ENCODE data around the gene SCRN2. TPM values are rescaled to one million over a fixed set of nuclear protein-coding genes. Genes with fewer than 3 reads are reported as not detected.

The SCRN2 gene
- total and polyA plus RNA-seq, 2 of the 13 experiments (the other 11 are each of a cell fraction or from before 2014, with no cell fraction given): 21.7 to 29.5 TPM

DNA sequence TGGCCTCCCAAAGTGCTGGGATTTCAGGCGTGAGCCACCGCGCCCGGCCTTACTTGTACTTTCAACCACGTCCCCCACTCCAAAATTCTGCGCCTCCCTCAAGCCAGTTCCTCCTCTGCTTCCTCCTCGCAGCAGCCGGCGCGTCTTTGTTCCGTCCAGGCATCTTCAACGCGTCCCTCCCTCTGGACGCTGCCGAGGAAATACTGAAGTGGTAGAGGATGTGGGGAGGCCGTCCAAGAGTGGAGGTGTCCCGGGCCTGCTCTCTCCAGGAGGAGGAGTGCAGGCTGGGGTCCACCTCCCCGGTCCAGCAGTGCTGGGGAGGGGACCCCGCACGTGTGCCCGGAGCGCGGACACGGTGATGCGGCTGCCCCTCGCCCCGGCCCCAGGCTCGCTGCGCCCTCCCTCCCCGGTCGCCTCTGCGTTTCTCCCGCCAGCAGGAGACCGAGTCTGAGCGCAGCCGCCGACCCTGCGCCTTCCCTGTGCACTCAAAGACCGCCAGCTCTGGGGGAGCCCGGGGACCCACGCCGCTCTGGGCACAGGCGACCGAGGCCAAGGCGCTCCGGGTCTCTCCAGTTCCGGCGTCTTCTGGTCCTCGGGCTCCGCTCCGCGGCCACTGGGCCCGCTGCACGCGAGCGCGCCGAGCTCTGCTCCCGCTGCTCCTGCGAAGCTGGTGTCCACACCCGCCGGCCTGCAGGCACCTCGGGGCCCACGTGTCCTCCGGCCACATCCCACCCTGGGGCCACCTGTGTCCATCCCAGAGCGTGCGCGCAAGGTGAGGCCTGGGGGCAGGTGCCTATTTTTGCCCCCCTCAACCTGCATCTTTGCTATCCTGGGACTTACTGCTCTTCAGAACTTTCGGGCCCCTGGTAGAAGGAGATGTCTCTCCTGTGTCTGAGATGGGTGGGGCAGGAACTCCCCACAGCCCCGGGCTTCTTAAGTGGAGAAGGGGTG, 51.2 kb downstream of the SCRN2 start (continued):
- no peak for TF ChIP-seq ZIK1 (CRISPR knock-in tag; IDR thresholded peaks at IDR 0.05; ENCODE audit: borderline replicate concordance, low read depth)
- TF ChIP-seq, protein P1, sequence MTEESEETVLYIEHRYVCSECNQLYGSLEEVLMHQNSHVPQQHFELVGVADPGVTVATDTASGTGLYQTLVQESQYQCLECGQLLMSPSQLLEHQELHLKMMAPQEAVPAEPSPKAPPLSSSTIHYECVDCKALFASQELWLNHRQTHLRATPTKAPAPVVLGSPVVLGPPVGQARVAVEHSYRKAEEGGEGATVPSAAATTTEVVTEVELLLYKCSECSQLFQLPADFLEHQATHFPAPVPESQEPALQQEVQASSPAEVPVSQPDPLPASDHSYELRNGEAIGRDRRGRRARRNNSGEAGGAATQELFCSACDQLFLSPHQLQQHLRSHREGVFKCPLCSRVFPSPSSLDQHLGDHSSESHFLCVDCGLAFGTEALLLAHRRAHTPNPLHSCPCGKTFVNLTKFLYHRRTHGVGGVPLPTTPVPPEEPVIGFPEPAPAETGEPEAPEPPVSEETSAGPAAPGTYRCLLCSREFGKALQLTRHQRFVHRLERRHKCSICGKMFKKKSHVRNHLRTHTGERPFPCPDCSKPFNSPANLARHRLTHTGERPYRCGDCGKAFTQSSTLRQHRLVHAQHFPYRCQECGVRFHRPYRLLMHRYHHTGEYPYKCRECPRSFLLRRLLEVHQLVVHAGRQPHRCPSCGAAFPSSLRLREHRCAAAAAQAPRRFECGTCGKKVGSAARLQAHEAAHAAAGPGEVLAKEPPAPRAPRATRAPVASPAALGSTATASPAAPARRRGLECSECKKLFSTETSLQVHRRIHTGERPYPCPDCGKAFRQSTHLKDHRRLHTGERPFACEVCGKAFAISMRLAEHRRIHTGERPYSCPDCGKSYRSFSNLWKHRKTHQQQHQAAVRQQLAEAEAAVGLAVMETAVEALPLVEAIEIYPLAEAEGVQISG (CRISPR knock-in tag; IDR thresholded peaks at IDR 0.05): 0 out of 2 replicates have a peak, but pooled peaks have one; percentile 41
- TF ChIP-seq SP4 (CRISPR knock-in tag; IDR thresholded peaks at IDR 0.05): 0 out of 2 replicates have a peak, but pooled peaks have one; percentile 43
- no peak for TF ChIP-seq ZKSCAN8 (CRISPR knock-in tag; IDR thresholded peaks at IDR 0.05; ENCODE audit: borderline replicate concordance)
- TF ChIP-seq ZNF24 (IDR thresholded peaks at IDR 0.05): no peak
- TF ChIP-seq, protein P2, sequence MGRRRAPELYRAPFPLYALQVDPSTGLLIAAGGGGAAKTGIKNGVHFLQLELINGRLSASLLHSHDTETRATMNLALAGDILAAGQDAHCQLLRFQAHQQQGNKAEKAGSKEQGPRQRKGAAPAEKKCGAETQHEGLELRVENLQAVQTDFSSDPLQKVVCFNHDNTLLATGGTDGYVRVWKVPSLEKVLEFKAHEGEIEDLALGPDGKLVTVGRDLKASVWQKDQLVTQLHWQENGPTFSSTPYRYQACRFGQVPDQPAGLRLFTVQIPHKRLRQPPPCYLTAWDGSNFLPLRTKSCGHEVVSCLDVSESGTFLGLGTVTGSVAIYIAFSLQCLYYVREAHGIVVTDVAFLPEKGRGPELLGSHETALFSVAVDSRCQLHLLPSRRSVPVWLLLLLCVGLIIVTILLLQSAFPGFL (CRISPR knock-in tag; IDR thresholded peaks at IDR 0.05): no peak
- TF ChIP-seq SYNCRIP (IDR thresholded peaks at IDR 0.05; ENCODE audit: insufficient read depth, low read depth, low read length): no peak
- TF ChIP-seq, protein P3, sequence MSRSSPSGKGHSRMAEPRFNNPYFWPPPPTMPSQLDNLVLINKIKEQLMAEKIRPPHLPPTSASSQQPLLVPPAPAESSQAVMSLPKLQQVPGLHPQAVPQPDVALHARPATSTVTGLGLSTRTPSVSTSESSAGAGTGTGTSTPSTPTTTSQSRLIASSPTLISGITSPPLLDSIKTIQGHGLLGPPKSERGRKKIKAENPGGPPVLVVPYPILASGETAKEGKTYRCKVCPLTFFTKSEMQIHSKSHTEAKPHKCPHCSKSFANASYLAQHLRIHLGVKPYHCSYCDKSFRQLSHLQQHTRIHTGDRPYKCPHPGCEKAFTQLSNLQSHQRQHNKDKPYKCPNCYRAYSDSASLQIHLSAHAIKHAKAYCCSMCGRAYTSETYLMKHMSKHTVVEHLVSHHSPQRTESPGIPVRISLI (CRISPR knock-in tag; IDR thresholded peaks at IDR 0.05; ENCODE audit: borderline replicate concordance): no peak
- TF ChIP-seq SMAD3 (CRISPR knock-in tag; IDR thresholded peaks at IDR 0.05): no peak
- no peak for TF ChIP-seq ZNF644 (CRISPR knock-in tag; IDR thresholded peaks at IDR 0.05; ENCODE audit: low read depth)
- TF ChIP-seq, protein P4, sequence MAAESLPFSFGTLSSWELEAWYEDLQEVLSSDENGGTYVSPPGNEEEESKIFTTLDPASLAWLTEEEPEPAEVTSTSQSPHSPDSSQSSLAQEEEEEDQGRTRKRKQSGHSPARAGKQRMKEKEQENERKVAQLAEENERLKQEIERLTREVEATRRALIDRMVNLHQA (CRISPR knock-in tag; IDR thresholded peaks at IDR 0.05): no peak
- no peak for TF ChIP-seq KAT2B (IDR thresholded peaks at IDR 0.05; ENCODE audit: borderline replicate concordance, low read depth, low read length)
- no peak for TF ChIP-seq ZNF446 (CRISPR knock-in tag; IDR thresholded peaks at IDR 0.05)
- TF ChIP-seq, protein P5, sequence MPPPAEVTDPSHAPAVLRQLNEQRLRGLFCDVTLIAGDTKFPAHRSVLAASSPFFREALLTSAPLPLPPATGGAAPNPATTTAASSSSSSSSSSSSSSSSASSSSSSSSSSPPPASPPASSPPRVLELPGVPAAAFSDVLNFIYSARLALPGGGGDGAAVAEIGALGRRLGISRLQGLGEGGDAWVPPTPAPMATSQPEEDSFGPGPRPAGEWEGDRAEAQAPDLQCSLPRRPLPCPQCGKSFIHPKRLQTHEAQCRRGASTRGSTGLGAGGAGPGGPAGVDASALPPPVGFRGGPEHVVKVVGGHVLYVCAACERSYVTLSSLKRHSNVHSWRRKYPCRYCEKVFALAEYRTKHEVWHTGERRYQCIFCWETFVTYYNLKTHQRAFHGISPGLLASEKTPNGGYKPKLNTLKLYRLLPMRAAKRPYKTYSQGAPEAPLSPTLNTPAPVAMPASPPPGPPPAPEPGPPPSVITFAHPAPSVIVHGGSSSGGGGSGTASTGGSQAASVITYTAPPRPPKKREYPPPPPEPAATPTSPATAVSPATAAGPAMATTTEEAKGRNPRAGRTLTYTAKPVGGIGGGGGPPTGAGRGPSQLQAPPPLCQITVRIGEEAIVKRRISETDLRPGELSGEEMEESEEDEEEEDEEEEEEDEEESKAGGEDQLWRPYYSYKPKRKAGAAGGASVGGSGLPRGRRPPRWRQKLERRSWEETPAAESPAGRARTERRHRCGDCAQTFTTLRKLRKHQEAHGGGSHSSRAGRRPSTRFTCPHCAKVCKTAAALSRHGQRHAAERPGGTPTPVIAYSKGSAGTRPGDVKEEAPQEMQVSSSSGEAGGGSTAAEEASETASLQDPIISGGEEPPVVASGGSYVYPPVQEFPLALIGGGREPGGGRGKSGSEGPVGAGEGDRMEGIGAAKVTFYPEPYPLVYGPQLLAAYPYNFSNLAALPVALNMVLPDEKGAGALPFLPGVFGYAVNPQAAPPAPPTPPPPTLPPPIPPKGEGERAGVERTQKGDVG (CRISPR knock-in tag; IDR thresholded peaks at IDR 0.05; ENCODE audit: borderline replicate concordance): no peak
- no peak for TF ChIP-seq KLF11 (CRISPR knock-in tag; IDR thresholded peaks at IDR 0.05)
- TF ChIP-seq, protein P6, sequence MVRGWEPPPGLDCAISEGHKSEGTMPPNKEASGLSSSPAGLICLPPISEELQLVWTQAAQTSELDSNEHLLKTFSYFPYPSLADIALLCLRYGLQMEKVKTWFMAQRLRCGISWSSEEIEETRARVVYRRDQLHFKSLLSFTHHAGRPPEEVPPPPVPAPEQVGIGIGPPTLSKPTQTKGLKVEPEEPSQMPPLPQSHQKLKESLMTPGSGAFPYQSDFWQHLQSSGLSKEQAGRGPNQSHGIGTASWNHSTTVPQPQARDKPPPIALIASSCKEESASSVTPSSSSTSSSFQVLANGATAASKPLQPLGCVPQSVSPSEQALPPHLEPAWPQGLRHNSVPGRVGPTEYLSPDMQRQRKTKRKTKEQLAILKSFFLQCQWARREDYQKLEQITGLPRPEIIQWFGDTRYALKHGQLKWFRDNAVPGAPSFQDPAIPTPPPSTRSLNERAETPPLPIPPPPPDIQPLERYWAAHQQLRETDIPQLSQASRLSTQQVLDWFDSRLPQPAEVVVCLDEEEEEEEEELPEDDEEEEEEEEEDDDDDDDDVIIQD (CRISPR knock-in tag; IDR thresholded peaks at IDR 0.05; ENCODE audit: low read depth): no peak
- no peak for TF ChIP-seq ZFP36 (IDR thresholded peaks at IDR 0.05; ENCODE audit: borderline replicate concordance, low read depth, low read length, partially characterized antibody)

Measured in HepG2 (cell line).